ENCODE measurements around the gene ALOX12B.

- no peak for TF ChIP-seq POLR2A (IDR thresholded peaks at IDR 0.05; ENCODE audit: insufficient read depth in 1 of 2, low read depth in 2 of 2, low read length in 2 of 2)
- TF ChIP-seq ZNF446 (CRISPR knock-in tag; IDR thresholded peaks at IDR 0.05), result no peak
These were observed 41.1 kb downstream of the ALOX12B start for GRCh38 chr17:8046306-8046928.

Measured in HepG2 (cell line).